ENCODE measurements around the gene C20orf204.

Gene C20orf204

DNA sequence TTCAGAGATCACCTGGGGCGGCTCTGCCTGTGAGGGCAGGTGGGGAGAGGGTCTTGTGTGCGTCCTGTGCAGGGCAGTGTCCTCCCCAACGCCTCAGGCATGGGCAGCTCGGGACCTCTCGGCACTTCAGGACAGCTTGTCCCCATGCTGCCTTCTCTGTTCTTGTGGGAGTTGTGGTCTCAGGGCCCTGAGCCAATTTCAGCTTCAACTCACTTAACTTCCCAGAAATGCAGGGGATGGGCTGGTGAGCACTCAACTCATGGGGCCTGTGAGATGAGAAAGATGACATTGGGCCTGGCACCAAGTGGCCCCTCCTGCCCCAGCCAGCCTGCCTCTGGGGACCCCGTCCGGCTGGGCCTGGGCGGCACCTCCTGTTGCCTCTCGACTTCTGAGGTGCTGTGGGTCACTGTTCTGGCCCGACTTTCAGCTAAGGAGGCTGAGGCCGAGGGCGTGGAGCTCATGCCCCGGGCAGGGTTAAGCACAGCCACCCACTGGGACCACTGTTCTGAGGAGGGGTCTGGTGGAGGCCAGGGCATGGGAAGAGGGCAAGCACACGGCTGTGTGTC is 36.6 kb downstream of the C20orf204 start:
- DNase-seq: no peak

GRCh38 chr20:64073476-64074183 is 37.6 kb downstream of the C20orf204 start:
- DNase-seq: no peak

DNA sequence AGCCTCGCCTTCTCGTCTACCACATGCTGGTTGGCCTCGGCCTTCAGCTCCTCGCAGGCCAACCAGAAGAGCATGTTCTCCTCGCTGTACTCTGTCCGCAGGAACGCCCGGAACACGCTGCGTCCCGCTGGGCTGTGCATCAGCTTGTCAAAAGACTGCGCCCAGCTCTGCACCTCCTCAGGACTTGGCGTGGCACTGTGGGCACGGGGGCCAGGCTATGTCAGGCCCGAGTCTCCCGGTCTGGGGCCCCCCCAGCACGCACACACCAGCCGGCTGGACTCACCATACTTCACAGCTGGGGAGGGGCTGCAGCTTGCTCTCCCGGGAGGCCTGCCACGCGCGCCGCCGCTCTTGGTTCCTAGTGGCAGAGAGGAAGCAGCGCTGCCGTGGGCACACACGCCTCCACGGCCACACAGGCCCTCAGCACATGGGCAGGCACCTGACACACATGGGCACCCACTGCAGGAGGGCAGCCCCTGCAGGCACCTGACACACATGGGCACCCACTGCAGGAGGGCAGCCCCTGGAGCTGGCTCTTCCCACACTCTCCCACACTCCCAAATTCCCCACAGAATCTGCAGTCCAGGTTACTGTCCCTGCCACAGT is 38.3 kb downstream of the C20orf204 start:
- no peak for DNase-seq

DNA sequence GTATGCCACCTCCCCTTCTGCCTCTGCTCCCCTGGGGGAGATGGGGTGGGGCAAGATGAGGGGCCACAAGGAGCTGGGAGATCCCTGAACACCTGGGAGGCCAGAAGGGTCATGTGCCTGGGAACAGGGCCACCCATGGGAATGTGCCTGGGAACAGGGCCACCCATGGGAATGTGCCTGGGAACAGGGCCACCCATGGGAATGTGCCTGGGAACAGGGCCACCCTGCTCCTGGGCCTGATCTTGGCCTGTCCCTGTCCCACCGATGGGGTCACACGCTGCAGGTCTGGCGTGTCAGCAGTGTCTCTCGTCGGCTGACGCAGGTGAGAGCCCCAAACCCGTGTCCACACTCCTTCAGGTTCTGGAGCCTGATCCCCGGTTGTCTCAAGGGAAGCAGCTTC is 39.0 kb downstream of the C20orf204 start:
- no peak for DNase-seq

DNA sequence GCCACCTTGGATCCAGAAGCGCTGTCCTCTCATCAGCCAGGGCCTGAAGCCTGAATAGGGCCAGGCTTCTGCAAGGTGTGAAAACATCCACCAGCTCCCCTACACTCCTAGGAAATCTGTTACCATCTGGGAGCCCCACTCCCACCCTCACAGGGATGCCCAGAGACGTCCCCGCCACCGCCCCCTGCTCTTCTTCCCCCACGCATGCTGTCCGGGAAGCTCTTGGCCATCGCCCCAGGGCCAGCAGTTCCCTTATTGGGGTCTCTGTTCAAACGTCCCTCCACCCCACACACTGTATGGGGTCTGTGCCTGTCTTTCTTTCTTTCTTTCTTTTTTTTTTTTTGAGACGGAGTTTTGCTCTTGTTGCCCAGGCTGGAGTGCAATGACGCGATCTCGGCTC is 39.6 kb downstream of the C20orf204 start:
- DNase-seq: no peak

DNA sequence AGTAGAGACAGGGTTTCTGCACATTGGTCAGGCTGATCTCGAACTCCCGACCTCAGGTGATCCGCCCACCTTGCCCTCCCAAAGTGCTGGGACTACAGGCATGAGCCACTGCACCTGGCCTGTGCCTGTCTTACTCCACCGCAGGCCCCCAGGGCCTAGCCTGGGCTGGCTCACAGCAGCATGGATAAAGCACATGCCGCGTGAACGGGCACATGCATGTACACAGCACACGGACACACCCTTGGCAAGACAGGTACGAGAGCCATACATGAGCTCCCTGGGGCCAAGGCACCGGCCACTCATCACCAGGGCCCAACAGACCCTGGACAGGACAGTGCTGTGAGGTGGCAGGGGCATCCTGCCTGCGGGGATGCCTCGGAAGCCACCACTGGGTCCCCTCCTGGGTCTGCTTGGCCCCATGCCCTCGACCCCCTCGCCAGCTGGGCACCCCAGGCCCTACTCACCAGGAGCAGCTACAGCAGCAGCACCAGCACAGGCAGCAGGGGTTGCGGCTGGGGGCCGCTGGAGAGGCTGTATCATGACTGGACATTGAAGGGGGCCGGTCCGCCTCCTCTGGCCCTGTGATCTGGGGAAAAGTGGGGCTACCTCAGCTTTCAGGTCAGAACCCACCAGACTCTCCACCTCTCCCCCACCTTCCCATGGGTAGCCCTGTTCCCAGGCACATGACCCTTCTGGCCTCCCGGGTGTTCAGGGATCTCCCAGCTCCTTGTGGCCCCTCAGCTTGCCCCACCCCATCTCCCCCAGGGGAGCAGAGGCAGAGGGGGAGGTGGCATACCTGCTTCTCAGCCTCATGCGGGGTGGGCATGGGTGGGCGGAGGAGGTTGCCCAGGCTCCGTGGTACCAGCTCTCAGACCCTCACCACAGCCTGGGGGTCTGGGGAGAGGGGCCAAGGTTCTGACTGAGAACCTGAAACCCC is 40.3 kb downstream of the C20orf204 start:
- DNase-seq: no peak

GRCh38 chr20:64077094-64077493 is 41.1 kb downstream of the C20orf204 start:
- peak in 1 of 5 experiments; percentile 48 for DNase-seq

- DNase-seq: no peak
Measured at GRCh38 chr20:64077541-64077875, 41.5 kb downstream of the C20orf204 start.

DNA sequence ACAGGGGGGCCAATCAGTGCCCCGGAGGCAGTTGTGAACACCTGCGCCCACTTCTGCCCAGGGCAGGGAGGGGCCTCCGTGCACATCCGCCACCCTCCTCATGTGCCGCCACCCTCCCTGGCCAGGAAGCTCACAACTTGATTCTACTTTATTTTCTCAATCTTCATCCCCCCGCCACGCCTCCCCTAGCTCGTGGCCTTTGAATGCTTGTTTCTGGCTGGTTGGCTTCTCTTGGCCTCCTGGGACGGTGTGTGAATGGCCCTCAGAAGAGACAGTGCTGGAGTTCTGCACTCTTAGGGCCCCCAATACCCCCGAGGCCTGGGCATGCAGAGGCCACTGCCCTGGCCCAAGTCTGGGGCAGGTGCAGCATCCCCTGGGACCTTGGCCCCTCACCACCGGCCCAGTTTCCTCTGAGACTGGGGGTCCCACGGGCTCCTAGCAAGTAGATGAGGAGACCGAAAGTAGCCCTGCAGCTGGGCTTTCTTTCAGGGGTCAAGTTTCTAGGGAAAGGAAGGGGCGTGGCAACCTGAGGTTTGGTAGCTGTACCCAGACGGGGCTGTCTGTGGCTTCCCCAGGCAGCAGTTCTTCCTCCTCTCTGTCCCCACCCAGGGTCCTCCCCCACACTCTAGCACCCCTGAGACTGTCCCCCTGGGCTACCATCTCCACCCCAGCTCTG is 42.0 kb downstream of the C20orf204 start:
- peak in 4 of 5 experiments; percentile 38 to 89 (median 62) for DNase-seq

GRCh38 chr20:64078934-64079272 is 42.9 kb downstream of the C20orf204 start:
- no peak for DNase-seq

DNA sequence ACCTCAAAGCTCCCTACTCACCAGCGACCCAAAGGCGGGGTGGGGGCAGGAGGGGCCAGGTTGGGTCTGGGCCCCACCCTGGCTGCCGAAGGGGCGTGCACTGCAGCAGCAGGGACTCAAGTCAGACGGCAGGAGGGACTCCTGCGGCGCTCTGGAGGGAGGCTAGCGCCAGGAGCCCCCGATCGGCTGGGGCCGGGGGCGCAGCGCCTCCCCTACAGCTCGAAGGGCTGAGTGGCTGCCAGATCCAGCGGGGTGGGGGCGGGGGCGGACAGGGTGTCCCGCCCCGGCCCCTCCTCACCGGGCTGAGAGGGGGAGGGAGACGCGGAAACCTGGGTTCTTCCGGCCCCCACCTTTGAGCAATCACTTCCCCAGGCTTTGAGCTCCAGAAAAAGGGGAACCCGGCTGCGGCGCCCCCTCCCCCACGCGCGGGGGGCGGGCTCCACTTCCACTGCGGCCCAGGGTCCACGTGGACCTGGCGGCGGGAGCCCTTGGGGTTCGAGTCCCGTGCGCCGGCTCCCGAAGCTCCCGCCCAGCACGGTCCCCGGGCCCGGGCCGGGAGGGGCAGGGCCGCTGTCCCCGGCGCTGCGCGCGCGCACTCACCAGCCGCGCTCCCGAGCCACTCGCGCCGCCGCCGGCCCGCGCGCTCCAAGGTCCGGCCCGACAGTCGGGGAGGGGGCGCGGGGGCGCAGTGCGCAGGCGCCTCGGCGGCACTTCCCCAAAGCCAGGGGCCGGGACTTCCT is 43.5 kb downstream of the C20orf204 start, which contains the start of gene RGS19:
TSS of gene RGS19 (minus strand) at position 246 of the 740 bp plus-strand sequence. CDS start 2,632 bp downstream, outside the sequence.
- DNase-seq: peak; percentile 43 to 81 (median 60)

- peak in 3 of 5 experiments; percentile 30 to 69 (median 40) for DNase-seq
Measured at GRCh38 chr20:64080013-64080812, 44.2 kb downstream of the C20orf204 start, which contains the start of gene OPRL1. Gene OPRL1 (plus strand): TSS chr20:64080082. CDS start chr20:64092721, 12,639 bp downstream.

GRCh38 chr20:64080813-64081623 is 45.0 kb downstream of the C20orf204 start:
- DNase-seq: no peak

GRCh38 chr20:64081624-64081964 is 45.6 kb downstream of the C20orf204 start:
- DNase-seq: no peak

DNA sequence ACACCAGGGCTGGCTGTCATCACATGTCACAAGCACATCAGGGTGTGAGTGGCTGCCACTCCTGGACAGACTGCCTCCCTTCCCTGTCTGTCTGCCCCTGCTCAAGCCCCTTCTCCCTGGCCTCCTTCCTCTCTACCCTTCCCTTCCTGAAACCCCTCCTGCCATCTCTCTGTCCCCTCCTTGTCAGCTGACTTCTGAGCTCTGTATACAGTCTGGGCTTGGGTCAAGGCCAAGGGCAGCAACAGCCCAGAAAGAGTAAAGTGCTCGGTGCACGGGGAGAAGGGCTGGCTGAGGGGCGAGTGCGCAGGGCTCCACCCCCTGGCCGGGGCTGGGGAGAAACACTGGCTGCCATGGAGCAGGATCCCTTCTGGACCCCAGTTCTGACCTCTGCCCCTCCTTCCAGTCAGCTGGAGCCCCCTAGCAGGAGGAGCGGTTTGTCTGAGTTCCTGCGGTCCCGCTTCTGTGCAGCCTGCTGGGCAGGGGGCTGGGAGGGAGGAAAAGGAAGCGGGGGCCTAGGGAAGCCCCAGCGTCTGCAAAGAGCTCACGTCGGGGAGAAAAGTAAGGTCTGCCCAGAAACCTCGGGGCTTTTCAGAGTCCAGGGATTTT is 46.2 kb downstream of the C20orf204 start:
- no peak for DNase-seq

DNA sequence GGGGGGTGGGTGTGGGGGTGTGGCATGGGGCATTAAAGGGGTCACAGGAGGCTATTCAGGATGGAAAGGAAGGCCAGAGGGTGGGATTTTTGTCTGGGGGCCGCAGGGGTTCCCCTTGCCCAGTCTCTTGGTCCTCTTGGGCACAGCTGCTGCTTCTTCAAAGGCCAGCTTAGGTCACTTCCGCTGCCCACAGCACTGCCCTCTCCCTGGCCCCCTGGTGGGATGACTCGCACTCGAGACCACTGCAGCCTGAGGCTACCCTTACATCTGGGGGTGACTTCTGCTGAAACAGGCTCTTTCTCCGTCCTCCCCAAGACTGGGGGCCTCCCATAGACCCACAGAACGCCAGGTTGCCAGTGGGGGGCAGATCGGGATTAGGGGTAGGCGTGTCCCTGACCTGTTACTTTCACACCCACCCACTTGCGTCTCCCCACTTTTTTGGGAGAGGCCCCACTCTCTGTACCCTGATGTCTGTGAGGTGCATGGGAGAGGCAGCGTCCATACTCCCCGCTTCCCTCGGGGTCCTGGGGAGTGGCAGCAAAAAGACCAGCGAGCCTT is 46.9 kb downstream of the C20orf204 start:
- no peak for DNase-seq

DNA sequence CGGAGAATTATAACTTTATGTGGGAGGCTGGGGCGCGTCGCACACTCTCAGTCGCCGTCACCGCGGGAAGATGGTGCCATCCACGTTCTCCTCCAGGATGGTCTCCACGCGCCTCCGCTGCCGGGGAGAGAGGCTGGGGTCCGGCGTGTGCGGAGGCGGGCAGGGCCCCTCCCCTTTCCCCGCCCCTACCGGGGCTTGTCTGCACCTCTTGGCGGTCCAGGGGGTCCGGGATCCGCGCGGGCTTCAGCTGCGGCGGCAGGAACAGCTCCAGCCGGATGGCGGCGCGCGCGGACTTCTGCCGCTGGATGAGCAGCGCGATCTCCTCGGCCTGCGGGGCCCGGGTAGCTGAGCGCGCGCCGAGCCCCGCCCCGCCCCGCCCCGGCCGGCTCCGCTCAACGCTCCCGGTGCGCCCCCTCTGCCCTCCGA is 47.4 kb downstream of the C20orf204 start:
- DNase-seq: peak in 4 of 5 experiments; percentile 44 to 78 (median 56)

GRCh38 chr20:64083804-64084684 is 48.1 kb downstream of the C20orf204 start, which contains the start of gene LKAAEAR1:
Gene LKAAEAR1 (minus strand): TSS chr20:64084398. CDS start chr20:64084219, 179 bp downstream.
- no peak for DNase-seq
